Tibial nerve (tissue), 4 donors: ENCODE results near the gene FBN1. TPM values are rescaled to one million over a fixed set of nuclear protein-coding genes. Genes with fewer than 3 reads are reported as not detected.

Experiments
- DNase-seq, 2 donors: peaks; one replicate each; pipeline ENCODE4 v3.0.0-alpha.2; 2019; ENCODE audit warnings: low spot score in 2 of 2
- H3K27ac ChIP-seq, 4 donors: fragments of 200-600 bp; sonication (generic) in 3 of 4; one replicate each; pipeline ENCODE4 v1.5.1; 2017 to 2019; ENCODE audit warnings: mild to moderate bottlenecking in 1 of 4
- H3K27me3 ChIP-seq, 2 donors: fragments of 200-600 bp; sonication (generic) in 1 of 2; one replicate each; pipeline versions ENCODE4 v1.5.1 to v1.6.0; 2017 to 2019
- H3K36me3 ChIP-seq, 3 donors: fragments of 200-600 bp; sonication (generic); one replicate each; pipeline ENCODE4 v1.5.1; 2018 to 2019
- H3K4me1 ChIP-seq, 4 donors: fragments of 200-600 bp; sonication (generic) in 3 of 4; one replicate each; pipeline ENCODE4 v1.5.1; 2017 to 2019
- H3K4me3 ChIP-seq, 4 donors: fragments of 200-600 bp; sonication (generic) in 3 of 4; one replicate each; pipeline ENCODE4 v1.5.1; 2017 to 2019; ENCODE audit warnings: mild to moderate bottlenecking in 1 of 4, moderate library complexity in 1 of 4
- H3K9me3 ChIP-seq, 4 donors: fragments of 200-600 bp; sonication (generic) in 3 of 4; one replicate each; pipeline ENCODE4 v1.5.1; 2017 to 2019
- CTCF ChIP-seq, 5 experiments: fragments of 200-600 bp in 3 of 5; fragments of 450-650 bp in 2 of 5; sonication (generic) in 3 of 5; IDR thresholded peaks; one replicate each; pipeline ENCODE4 v1.5.1; 2016 to 2019; ENCODE audit warnings: antibody characterized with exemption in 5 of 5, mild to moderate bottlenecking in 3 of 5, moderate library complexity in 2 of 5
- EP300 ChIP-seq, 2 donors: sonication (generic); formaldehyde crosslinking; IDR thresholded peaks; one replicate each; pipeline ENCODE4 v1.6.1; 2017; ENCODE audit warnings: antibody characterized with exemption in 2 of 2, mild to moderate bottlenecking in 1 of 2
- POLR2A ChIP-seq, 2 donors: fragments of 450-650 bp; IDR thresholded peaks; one replicate each; pipeline ENCODE4 v1.6.1; 2017; ENCODE audit warnings: antibody characterized with exemption in 2 of 2, mild to moderate bottlenecking in 2 of 2, moderate library complexity in 2 of 2
- WGBS, 2 donors: methylation state at CpG; one replicate each; pipeline ENCODE4 v1.1.5; 2018; 5-methylcytosine and 5-hydroxymethylcytosine counted together
- total RNA-seq, 4 donors: library from RNA; depleted of rRNA; stranded (reverse); fragments of >200 nt; gene quantifications; one replicate each; pipeline ENCODE4 v1.1.0, GENCODE V29; 2016

Gene FBN1
- total RNA-seq, 4 donors from 2014 or later: 144 to 293 (median 234) TPM

DNA sequence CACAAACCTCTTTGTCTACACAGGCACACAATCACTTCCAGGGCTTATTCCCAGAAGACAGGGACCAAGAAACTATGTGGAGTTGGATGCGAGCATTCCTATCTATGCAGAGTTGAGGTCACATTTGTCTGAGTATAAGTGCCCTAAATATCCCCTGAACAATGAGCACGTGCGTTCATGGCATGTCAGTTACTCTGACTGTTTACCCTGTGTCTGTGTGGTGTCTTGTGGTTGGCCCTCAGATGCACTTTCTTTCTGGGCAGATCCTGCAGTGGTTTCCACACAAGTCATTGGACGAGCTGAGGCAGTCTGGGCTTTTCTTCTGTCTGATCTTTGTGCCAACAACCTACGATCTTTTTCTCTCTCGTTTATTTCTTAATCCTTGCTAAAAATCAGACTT, 134.5 kb downstream of the FBN1 start:
- TF ChIP-seq EP300 (IDR thresholded peaks at IDR 0.05) (peak in 1 of 2 donors; percentile 62), CTCF (IDR thresholded peaks at IDR 0.05) (no peak)
- no peak overlapping the region for H3K4me3 ChIP-seq
- peak overlapping the region in 2 of 4 donors; percentile 37 to 43 for H3K27ac ChIP-seq
- H3K9me3 ChIP-seq: no peaks in the 10 kb centered on the region
- no peaks in the 10 kb centered on the region for H3K27me3 ChIP-seq
- H3K4me1 ChIP-seq: no peaks in the 10 kb centered on the region
- 53 to 65% methylated on average over 6 of the region's 6 CpGs for WGBS, 2 donors
- peak in 1 of 2 donors; percentile 48 for DNase-seq
- peaks cover 0 to 81% (median 0%) of the 10 kb centered on the region in 3 donors for H3K36me3 ChIP-seq

- WGBS, 2 donors: 28 to 48% methylated on average over 2 of the region's 2 CpGs
- Histone ChIP-seq H3K27me3 (no peaks in the 10 kb centered on the region), H3K27ac (peak overlapping the region in 2 of 4 donors; percentile 1 to 8), H3K9me3 (no peaks in the 10 kb centered on the region), H3K36me3 (peaks cover 0 to 83% (median 0%) of the 10 kb centered on the region in 3 donors), H3K4me3 (no peak overlapping the region), H3K4me1 (no peaks in the 10 kb centered on the region)
- DNase-seq: peak in 1 of 2 donors; percentile 31
- TF ChIP-seq CTCF (IDR thresholded peaks at IDR 0.05): peak; percentile 33 to 57 (median 47)
- no peak for TF ChIP-seq EP300 (IDR thresholded peaks at IDR 0.05)
Observed at GRCh38 chr15:48507416-48508065, 138.0 kb downstream of the FBN1 start.

DNA sequence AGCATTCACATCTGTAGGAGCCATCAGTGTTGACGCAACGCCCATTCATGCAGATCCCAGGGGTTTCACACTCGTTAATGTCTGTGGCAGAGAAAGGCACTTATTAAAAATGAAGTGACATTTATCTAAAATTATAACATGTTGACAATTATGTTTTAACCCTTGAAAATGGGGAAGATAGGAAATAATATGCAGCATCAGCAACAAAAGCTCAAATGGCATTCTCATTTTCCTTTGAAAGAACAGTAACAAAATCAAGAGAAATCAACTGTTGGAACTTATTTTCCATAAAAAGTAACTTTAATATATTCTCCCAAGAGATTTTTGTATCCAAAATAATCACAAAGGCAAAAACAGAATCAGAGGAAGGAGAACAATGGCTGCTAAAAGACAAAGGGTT, 140.4 kb downstream of the FBN1 start:
- TF ChIP-seq CTCF (IDR thresholded peaks at IDR 0.05): no peak
- no peak for TF ChIP-seq POLR2A (IDR thresholded peaks at IDR 0.05)
- no peak for TF ChIP-seq EP300 (IDR thresholded peaks at IDR 0.05)
- Histone ChIP-seq H3K27me3 (no peaks in the 10 kb centered on the region), H3K27ac (peak overlapping the region in 1 of 4 donors; percentile 46), H3K4me1 (no peaks in the 10 kb centered on the region), H3K4me3 (no peak overlapping the region), H3K9me3 (no peaks in the 10 kb centered on the region), H3K36me3 (peaks cover 0 to 86% (median 0%) of the 10 kb centered on the region in 3 donors)
- WGBS, 2 donors: 73 to 82% methylated on average over 3 of the region's 3 CpGs
- no peak for DNase-seq

GRCh38 chr15:48501208-48501607, 144.3 kb downstream of the FBN1 start:
- Histone ChIP-seq H3K36me3 (peaks cover 0 to 94% (median 0%) of the 10 kb centered on the region in 3 donors), H3K4me3 (no peak overlapping the region), H3K4me1 (no peaks in the 10 kb centered on the region), H3K27me3 (no peaks in the 10 kb centered on the region), H3K9me3 (no peaks in the 10 kb centered on the region), H3K27ac (no peak overlapping the region)
- no peak for DNase-seq
- TF ChIP-seq POLR2A (IDR thresholded peaks at IDR 0.05): no peak
- TF ChIP-seq EP300 (IDR thresholded peaks at IDR 0.05): no peak
- no peak for TF ChIP-seq CTCF (IDR thresholded peaks at IDR 0.05)
- 74 to 82% methylated on average over 1 of the region's 1 CpG for WGBS, 2 donors

GRCh38 chr15:48500595-48500994, 144.9 kb downstream of the FBN1 start:
- Histone ChIP-seq H3K36me3 (peaks cover 0 to 91% (median 0%) of the 10 kb centered on the region in 3 donors), H3K4me3 (no peak overlapping the region), H3K27ac (no peak overlapping the region), H3K9me3 (no peaks in the 10 kb centered on the region), H3K27me3 (no peaks in the 10 kb centered on the region), H3K4me1 (no peaks in the 10 kb centered on the region)
- 82 to 86% methylated on average over 4 of the region's 4 CpGs for WGBS, 2 donors
- TF ChIP-seq CTCF (IDR thresholded peaks at IDR 0.05) (no peak), EP300 (IDR thresholded peaks at IDR 0.05) (no peak), POLR2A (IDR thresholded peaks at IDR 0.05) (no peak)
- DNase-seq: no peak
